SU-DHL-6 (cell line): ENCODE results near the gene SLC22A1.

ENCODE experiments used
- CTCF ChIP-seq: fragments of 200-600 bp; sonication (generic); IDR thresholded peaks from one replicate; pipeline ENCODE4 v1.5.1; 2017; ENCODE audit warnings: antibody characterized with exemption, mild to moderate bottlenecking, low read length, moderate library complexity; ENCODE audit not compliant: insufficient read depth, poor library complexity, severe bottlenecking
- EZH2phosphoT487 ChIP-seq: fragments of 200-600 bp; sonication (generic), shearing (Covaris generic); conservative IDR thresholded peaks from 2 replicates; pipeline ENCODE4 v1.6.1; 2018; ENCODE audit warnings: mild to moderate bottlenecking, antibody characterized with exemption, low read length, moderate library complexity, mixed read lengths

- TF ChIP-seq CTCF (peak; percentile 46), EZH2phosphoT487 (no peak)
Measured at GRCh38 chr6:160102956-160103824, 18.4 kb upstream of the SLC22A1 start.
